Measurements from ENCODE around the gene ALDH1A2.
"Not testable (repeated sequence)": the region's sequence is repeated elsewhere in the genome, so short reads cannot be mapped to it uniquely, and the experiment has no call there.

ALDH1A2 gene

DNA sequence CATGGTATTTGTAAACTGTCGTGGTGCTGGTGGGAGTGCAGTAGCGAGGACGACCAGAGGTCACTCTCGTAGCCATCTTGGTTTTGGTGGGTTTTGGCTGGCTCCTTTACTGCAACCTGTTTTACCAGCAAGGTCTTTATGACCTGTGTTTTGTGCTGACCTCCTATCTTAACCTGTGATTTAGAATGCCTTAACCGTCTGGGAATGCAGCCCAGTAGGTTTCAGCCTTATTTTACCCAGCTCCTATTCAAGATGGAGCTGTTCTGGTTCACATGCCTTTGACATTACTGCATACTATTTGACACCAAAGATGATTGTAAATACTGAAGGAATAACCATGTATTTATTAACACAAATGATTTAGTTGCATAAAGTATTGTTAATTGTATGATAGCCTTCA, 15.4 kb upstream of the ALDH1A2 start:
- no CpG with 5 or more reads among the region's 5 CpGs for WGBS, 2 donors (ENCODE audit: extremely low coverage in 2 of 2, insufficient read length in 2 of 2, insufficient replicate concordance in 1 of 2)
- H3K79me1 ChIP-seq (ENCODE audit: low read depth, low read length); H2AFZ ChIP-seq (ENCODE audit: low read length); DNase-seq (ENCODE audit: low spot score); H3K9me3 ChIP-seq (replicated peaks in 1 of 2; ENCODE audit: control insufficient read depth in 2 of 2, insufficient read depth in 1 of 2, low read depth in 1 of 2, low read length in 2 of 2); H3K4ac ChIP-seq (ENCODE audit: low read length); H3K27ac ChIP-seq (replicated peaks; ENCODE audit: low read length); H3K18ac ChIP-seq (ENCODE audit: low read length); H2BK120ac ChIP-seq (ENCODE audit: low read depth, low read length); H4K8ac ChIP-seq (ENCODE audit: low read depth, low read length); H3K14ac ChIP-seq (ENCODE audit: low read length); H3K23ac ChIP-seq (ENCODE audit: low read depth, low read length, poor library complexity); H2BK15ac ChIP-seq (ENCODE audit: low read length); H3K9ac ChIP-seq (ENCODE audit: low read depth, low read length, poor library complexity); H3K4me1 ChIP-seq (ENCODE audit: control insufficient read depth in 2 of 2, insufficient read depth in 1 of 2, low read depth in 1 of 2, low read length in 2 of 2); H2BK5ac ChIP-seq (ENCODE audit: low read length); H3K4me2 ChIP-seq (ENCODE audit: insufficient read depth, low read length, poor library complexity, severe bottlenecking); H3K27me3 ChIP-seq (ENCODE audit: control insufficient read depth in 3 of 3, insufficient read depth in 3 of 3, low read depth in 1 of 3, low read length in 3 of 3); H3K36me3 ChIP-seq (replicated peaks in 1 of 2; ENCODE audit: control insufficient read depth in 2 of 2, insufficient read depth in 2 of 2, low read length in 2 of 2); H3K4me3 ChIP-seq (ENCODE audit: low read length in 2 of 2); H2AK5ac ChIP-seq (ENCODE audit: low read depth, low read length); H2BK12ac ChIP-seq (ENCODE audit: low read length); H4K91ac ChIP-seq (ENCODE audit: low read depth, low read length, poor library complexity): not testable (repeated sequence)

DNA sequence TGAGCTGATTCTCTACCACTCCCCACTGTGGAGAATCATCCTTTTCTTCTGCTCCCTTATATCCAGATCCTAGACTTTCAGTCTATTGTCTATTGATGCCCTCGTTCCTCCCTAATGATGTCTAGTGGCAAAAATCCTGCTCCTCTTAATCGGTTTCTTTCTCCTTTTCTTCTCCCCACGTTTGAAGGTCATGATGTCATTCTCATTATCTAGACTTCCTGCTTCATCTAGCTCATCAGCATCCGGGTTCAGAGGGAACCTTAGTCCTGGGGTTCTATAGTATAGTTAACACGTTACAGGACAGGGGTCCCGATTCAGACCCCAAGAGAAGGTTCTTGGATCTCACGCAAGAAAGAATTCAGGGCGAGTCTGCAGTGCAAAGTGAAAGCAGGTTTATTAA, 14.9 kb upstream of the ALDH1A2 start:
- Histone ChIP-seq H3K4ac (ENCODE audit: low read length) (no peak overlapping the region), H3K9ac (ENCODE audit: low read depth, low read length, poor library complexity) (no peak overlapping the region), H2BK120ac (ENCODE audit: low read depth, low read length) (no peak overlapping the region), H3K4me3 (ENCODE audit: low read length in 2 of 2) (no peak overlapping the region), H3K9me3 (replicated peaks in 1 of 2; ENCODE audit: control insufficient read depth in 2 of 2, insufficient read depth in 1 of 2, low read depth in 1 of 2, low read length in 2 of 2) (no peaks in the 10 kb centered on the region), H3K23ac (ENCODE audit: low read depth, low read length, poor library complexity) (no peak overlapping the region), H3K36me3 (replicated peaks in 1 of 2; ENCODE audit: control insufficient read depth in 2 of 2, insufficient read depth in 2 of 2, low read length in 2 of 2) (no peaks in the 10 kb centered on the region), H3K27me3 (ENCODE audit: control insufficient read depth in 3 of 3, insufficient read depth in 3 of 3, low read depth in 1 of 3, low read length in 3 of 3) (peaks cover 0 to 8% (median 0%) of the 10 kb centered on the region in 3 experiments), H3K4me2 (ENCODE audit: insufficient read depth, low read length, poor library complexity, severe bottlenecking) (no peak overlapping the region), H3K4me1 (ENCODE audit: control insufficient read depth in 2 of 2, insufficient read depth in 1 of 2, low read depth in 1 of 2, low read length in 2 of 2) (no peaks in the 10 kb centered on the region), H2AFZ (ENCODE audit: low read length) (no peak overlapping the region), H2AK5ac (ENCODE audit: low read depth, low read length) (no peak overlapping the region), H2BK5ac (ENCODE audit: low read length) (no peak overlapping the region), H4K91ac (ENCODE audit: low read depth, low read length, poor library complexity) (no peak overlapping the region), H2BK15ac (ENCODE audit: low read length) (no peak overlapping the region), H3K27ac (replicated peaks; ENCODE audit: low read length) (no peak overlapping the region), H3K79me1 (ENCODE audit: low read depth, low read length) (no peaks in the 10 kb centered on the region), H3K18ac (ENCODE audit: low read length) (no peak overlapping the region), H3K14ac (ENCODE audit: low read length) (no peak overlapping the region), H4K8ac (ENCODE audit: low read depth, low read length) (no peak overlapping the region), H2BK12ac (ENCODE audit: low read length) (no peak overlapping the region)
- WGBS, 2 donors (ENCODE audit: extremely low coverage in 2 of 2, insufficient read length in 2 of 2, insufficient replicate concordance in 1 of 2) = no CpG with 5 or more reads among the region's 8 CpGs
- no peak for DNase-seq (ENCODE audit: low spot score)

- H2BK12ac ChIP-seq (ENCODE audit: low read length) = no peak overlapping the region
- no peak overlapping the region for H2BK15ac ChIP-seq (ENCODE audit: low read length)
- H2BK5ac ChIP-seq (ENCODE audit: low read length) = no peak overlapping the region
- H3K36me3 ChIP-seq (replicated peaks in 1 of 2; ENCODE audit: control insufficient read depth in 2 of 2, insufficient read depth in 2 of 2, low read length in 2 of 2) = no peaks in the 10 kb centered on the region
- H3K23ac ChIP-seq (ENCODE audit: low read depth, low read length, poor library complexity) = no peak overlapping the region
- no peak overlapping the region for H2AK5ac ChIP-seq (ENCODE audit: low read depth, low read length)
- no peak overlapping the region for H3K14ac ChIP-seq (ENCODE audit: low read length)
- no peak overlapping the region for H2BK120ac ChIP-seq (ENCODE audit: low read depth, low read length)
- no peak overlapping the region for H4K91ac ChIP-seq (ENCODE audit: low read depth, low read length, poor library complexity)
- no peak overlapping the region for H3K18ac ChIP-seq (ENCODE audit: low read length)
- no peak overlapping the region for H3K4me3 ChIP-seq (ENCODE audit: low read length in 2 of 2)
- H2AFZ ChIP-seq (ENCODE audit: low read length) = no peak overlapping the region
- no peak overlapping the region for H3K4me2 ChIP-seq (ENCODE audit: insufficient read depth, low read length, poor library complexity, severe bottlenecking)
- no peak overlapping the region for H3K4ac ChIP-seq (ENCODE audit: low read length)
- H3K79me1 ChIP-seq (ENCODE audit: low read depth, low read length) = no peaks in the 10 kb centered on the region
- H3K27me3 ChIP-seq (ENCODE audit: control insufficient read depth in 3 of 3, insufficient read depth in 3 of 3, low read depth in 1 of 3, low read length in 3 of 3) = peaks cover 0 to 17% (median 0%) of the 10 kb centered on the region in 3 experiments
- H3K9ac ChIP-seq (ENCODE audit: low read depth, low read length, poor library complexity) = no peak overlapping the region
- no peak for DNase-seq (ENCODE audit: low spot score)
- no peaks in the 10 kb centered on the region for H3K9me3 ChIP-seq (replicated peaks in 1 of 2; ENCODE audit: control insufficient read depth in 2 of 2, insufficient read depth in 1 of 2, low read depth in 1 of 2, low read length in 2 of 2)
- no peaks in the 10 kb centered on the region for H3K4me1 ChIP-seq (ENCODE audit: control insufficient read depth in 2 of 2, insufficient read depth in 1 of 2, low read depth in 1 of 2, low read length in 2 of 2)
- no peak overlapping the region for H4K8ac ChIP-seq (ENCODE audit: low read depth, low read length)
- no peak overlapping the region for H3K27ac ChIP-seq (replicated peaks; ENCODE audit: low read length)
Observed at GRCh38 chr15:58078591-58078990, 13.1 kb upstream of the ALDH1A2 start.

DNA sequence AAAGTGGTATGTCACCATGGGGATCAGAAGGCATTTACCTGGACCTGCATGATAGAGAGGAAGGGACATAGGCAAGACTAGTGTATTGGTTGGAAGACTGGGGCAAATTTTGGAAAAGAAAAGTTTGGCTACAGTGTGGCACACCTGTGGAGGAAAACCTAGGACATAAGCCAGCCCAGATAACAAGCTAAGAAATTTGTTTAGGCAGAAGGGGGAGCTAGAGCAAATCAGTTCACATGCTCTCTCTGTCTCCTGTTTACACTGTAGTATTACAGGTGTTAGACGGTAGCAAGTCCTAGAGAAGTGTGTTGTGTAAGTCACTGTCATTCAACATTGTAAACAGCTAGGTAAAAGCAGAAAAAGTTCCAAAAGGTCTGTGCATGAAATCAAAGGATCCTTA, 11.9 kb upstream of the ALDH1A2 start:
- no peak overlapping the region for H2BK12ac ChIP-seq (ENCODE audit: low read length)
- no peak overlapping the region for H2AK5ac ChIP-seq (ENCODE audit: low read depth, low read length)
- no peak overlapping the region for H3K23ac ChIP-seq (ENCODE audit: low read depth, low read length, poor library complexity)
- no peak overlapping the region for H3K18ac ChIP-seq (ENCODE audit: low read length)
- H3K27me3 ChIP-seq (ENCODE audit: control insufficient read depth in 3 of 3, insufficient read depth in 3 of 3, low read depth in 1 of 3, low read length in 3 of 3) = peaks cover 0 to 25% (median 0%) of the 10 kb centered on the region in 3 experiments
- no CpG with 5 or more reads among the region's 1 CpG for WGBS, 2 donors (ENCODE audit: extremely low coverage in 2 of 2, insufficient read length in 2 of 2, insufficient replicate concordance in 1 of 2)
- H3K36me3 ChIP-seq (replicated peaks in 1 of 2; ENCODE audit: control insufficient read depth in 2 of 2, insufficient read depth in 2 of 2, low read length in 2 of 2) = no peaks in the 10 kb centered on the region
- H3K79me1 ChIP-seq (ENCODE audit: low read depth, low read length) = no peaks in the 10 kb centered on the region
- H2BK15ac ChIP-seq (ENCODE audit: low read length) = no peak overlapping the region
- H3K4me1 ChIP-seq (ENCODE audit: control insufficient read depth in 2 of 2, insufficient read depth in 1 of 2, low read depth in 1 of 2, low read length in 2 of 2) = no peaks in the 10 kb centered on the region
- no peak overlapping the region for H3K4me3 ChIP-seq (ENCODE audit: low read length in 2 of 2)
- no peak overlapping the region for H4K91ac ChIP-seq (ENCODE audit: low read depth, low read length, poor library complexity)
- H3K9ac ChIP-seq (ENCODE audit: low read depth, low read length, poor library complexity) = no peak overlapping the region
- H2BK120ac ChIP-seq (ENCODE audit: low read depth, low read length) = no peak overlapping the region
- H3K4ac ChIP-seq (ENCODE audit: low read length) = no peak overlapping the region
- H3K27ac ChIP-seq (replicated peaks; ENCODE audit: low read length) = no peak overlapping the region
- H3K14ac ChIP-seq (ENCODE audit: low read length) = no peak overlapping the region
- no peak overlapping the region for H4K8ac ChIP-seq (ENCODE audit: low read depth, low read length)
- no peaks in the 10 kb centered on the region for H3K9me3 ChIP-seq (replicated peaks in 1 of 2; ENCODE audit: control insufficient read depth in 2 of 2, insufficient read depth in 1 of 2, low read depth in 1 of 2, low read length in 2 of 2)
- no peak overlapping the region for H2BK5ac ChIP-seq (ENCODE audit: low read length)
- no peak overlapping the region for H2AFZ ChIP-seq (ENCODE audit: low read length)
- DNase-seq (ENCODE audit: low spot score) = no peak
- no peak overlapping the region for H3K4me2 ChIP-seq (ENCODE audit: insufficient read depth, low read length, poor library complexity, severe bottlenecking)

Data from neuronal stem cell (in vitro differentiated cells).